Tibial nerve (tissue), 4 donors: ENCODE results near the gene GSTT2B.

Experiments
- EP300 ChIP-seq, 2 donors: sonication (generic); formaldehyde crosslinking; IDR thresholded peaks; one replicate each; pipeline ENCODE4 v1.6.1; 2017; ENCODE audit warnings: antibody characterized with exemption in 2 of 2, mild to moderate bottlenecking in 1 of 2
- POLR2A ChIP-seq, 2 donors: fragments of 450-650 bp; IDR thresholded peaks; one replicate each; pipeline ENCODE4 v1.6.1; 2017; ENCODE audit warnings: antibody characterized with exemption in 2 of 2, mild to moderate bottlenecking in 2 of 2, moderate library complexity in 2 of 2
- TF ChIP-seq, protein P1 (sequence below), 5 experiments: fragments of 200-600 bp in 3 of 5; fragments of 450-650 bp in 2 of 5; sonication (generic) in 3 of 5; IDR thresholded peaks; one replicate each; pipeline ENCODE4 v1.5.1; 2016 to 2019; ENCODE audit warnings: antibody characterized with exemption in 5 of 5, mild to moderate bottlenecking in 3 of 5, moderate library complexity in 2 of 5

- TF ChIP-seq POLR2A (IDR thresholded peaks at IDR 0.05): no peak
- TF ChIP-seq, protein P1, sequence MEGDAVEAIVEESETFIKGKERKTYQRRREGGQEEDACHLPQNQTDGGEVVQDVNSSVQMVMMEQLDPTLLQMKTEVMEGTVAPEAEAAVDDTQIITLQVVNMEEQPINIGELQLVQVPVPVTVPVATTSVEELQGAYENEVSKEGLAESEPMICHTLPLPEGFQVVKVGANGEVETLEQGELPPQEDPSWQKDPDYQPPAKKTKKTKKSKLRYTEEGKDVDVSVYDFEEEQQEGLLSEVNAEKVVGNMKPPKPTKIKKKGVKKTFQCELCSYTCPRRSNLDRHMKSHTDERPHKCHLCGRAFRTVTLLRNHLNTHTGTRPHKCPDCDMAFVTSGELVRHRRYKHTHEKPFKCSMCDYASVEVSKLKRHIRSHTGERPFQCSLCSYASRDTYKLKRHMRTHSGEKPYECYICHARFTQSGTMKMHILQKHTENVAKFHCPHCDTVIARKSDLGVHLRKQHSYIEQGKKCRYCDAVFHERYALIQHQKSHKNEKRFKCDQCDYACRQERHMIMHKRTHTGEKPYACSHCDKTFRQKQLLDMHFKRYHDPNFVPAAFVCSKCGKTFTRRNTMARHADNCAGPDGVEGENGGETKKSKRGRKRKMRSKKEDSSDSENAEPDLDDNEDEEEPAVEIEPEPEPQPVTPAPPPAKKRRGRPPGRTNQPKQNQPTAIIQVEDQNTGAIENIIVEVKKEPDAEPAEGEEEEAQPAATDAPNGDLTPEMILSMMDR (IDR thresholded peaks at IDR 0.05): no peak
- no peak for TF ChIP-seq EP300 (IDR thresholded peaks at IDR 0.05)
Observed at GRCh38 chr22:23926561-23926960, 34.4 kb downstream of the GSTT2B start.
